PC-3 (cell line): ENCODE measurements around the gene TANC1. TPM values are rescaled to one million over a fixed set of nuclear protein-coding genes. Genes with fewer than 3 reads are reported as not detected.

Experiments
- ATAC-seq: fragments of 200-7000 bp; cut with Tn5 transposase; 2 replicates; pipeline ENCODE4 v1.9.1; 2020; ENCODE audit warnings: mild to moderate bottlenecking, moderate library complexity
- BruUV-seq: library from RNA; stranded (reverse); fragments of 400-500 nt; replicated peaks from 2 replicates; lab custom pipeline; 2021; lab: Mats Ljungman, UMichigan
- CTCF ChIA-PET: fragments of 300-600 bp; sonication (Branson Sonifier 250); formaldehyde crosslinking; loops from one replicate; lab custom pipeline; 2022; ENCODE audit warnings: antibody characterized with exemption; lab: Charles Lee
- POLR2A ChIA-PET: fragments of 300-600 bp; sonication (Branson Sonifier 250); formaldehyde crosslinking; loops from one replicate; lab custom pipeline; 2022; ENCODE audit warnings: antibody characterized with exemption; ENCODE audit not compliant: unreplicated experiment; lab: Charles Lee
- DNase-seq: peaks from one replicate; pipeline ENCODE4 v3.0.0-alpha.2; 2015
- H2AFZ ChIP-seq: fragments of 300-600 bp; sonication (generic); 2 replicates; pipeline ENCODE4 v1.6.0; 2016; ENCODE audit warnings: antibody characterized with exemption, low read length
- H3F3A ChIP-seq: fragments of 300-600 bp; sonication (generic); one replicate; pipeline ENCODE4 v1.6.0; 2017; ENCODE audit warnings: antibody characterized with exemption, low read length, control low read depth, mild to moderate bottlenecking; ENCODE audit not compliant: unreplicated experiment
- H3K27ac ChIP-seq: fragments of 300-600 bp; sonication (generic); 2 replicates; pipeline ENCODE4 v1.5.1; 2016; ENCODE audit warnings: mild to moderate bottlenecking, low read length
- H3K27me3 ChIP-seq: fragments of 300-600 bp; sonication (generic); 2 replicates; pipeline ENCODE4 v1.6.1; 2016; ENCODE audit warnings: low read length, mixed read lengths
- H3K36me3 ChIP-seq: fragments of 300-600 bp; sonication (generic); 2 replicates; pipeline ENCODE4 v1.6.1; 2016; ENCODE audit warnings: low read depth, mixed run types, low read length, mixed read lengths
- H3K4me1 ChIP-seq: fragments of 300-600 bp; sonication (generic); 2 replicates; pipeline ENCODE4 v1.5.1; 2016; ENCODE audit warnings: low read length; ENCODE audit not compliant: insufficient read depth
- H3K4me2 ChIP-seq: fragments of 300-600 bp; sonication (generic); 2 replicates; pipeline ENCODE4 v1.6.0; 2016; ENCODE audit warnings: low read length
- H3K4me3 ChIP-seq: fragments of 300-600 bp; sonication (generic); 2 replicates; pipeline ENCODE4 v1.5.1; 2016; ENCODE audit warnings: mild to moderate bottlenecking, low read length, mixed read lengths
- H3K79me2 ChIP-seq: fragments of 300-600 bp; sonication (generic); 2 replicates; pipeline ENCODE4 v1.6.1; 2017; ENCODE audit warnings: low read length, mixed read lengths
- H3K9ac ChIP-seq: fragments of 300-600 bp; sonication (generic); 2 replicates; pipeline ENCODE4 v1.6.0; 2016; ENCODE audit warnings: mild to moderate bottlenecking, low read length
- H3K9me2 ChIP-seq: fragments of 300-600 bp; sonication (generic); replicated peaks from 2 replicates; pipeline ENCODE4 v1.6.1; 2016; ENCODE audit warnings: mixed run types, low read length, mixed read lengths
- H3K9me3 ChIP-seq: fragments of 300-600 bp; sonication (generic); 2 replicates; pipeline ENCODE4 v1.6.1; 2016; ENCODE audit warnings: low read length, mixed read lengths
- H4K20me1 ChIP-seq: fragments of 300-600 bp; sonication (generic); 2 replicates; pipeline ENCODE4 v1.6.1; 2016; ENCODE audit warnings: low read length, mixed read lengths
- EZH2 ChIP-seq: fragments of 300-600 bp; sonication (generic); IDR thresholded peaks from one replicate; pipeline ENCODE4 v1.6.1; 2017; ENCODE audit warnings: antibody characterized with exemption, mild to moderate bottlenecking, low read length; ENCODE audit not compliant: unreplicated experiment
- EZH2phosphoT487 ChIP-seq: fragments of 300-600 bp; sonication (generic); IDR thresholded peaks from 2 replicates; pipeline ENCODE4 v1.6.1; 2018; ENCODE audit warnings: mild to moderate bottlenecking, antibody characterized with exemption, low read length, borderline replicate concordance
- intact Hi-C: fragments of 100-400 bp; cut with micrococcal nuclease; formaldehyde crosslinking; loops from 2 replicates; pipeline ENCODE4 v1.9.0; 2023
- microRNA-seq: library from miRNA; unstranded; fragments of <30 nt; microRNA quantifications from one replicate; pipeline ENCODE4 v1.1.0, GENCODE V29; 2020; ENCODE audit not compliant: unreplicated experiment
- total RNA-seq: library from RNA; depleted of rRNA; stranded (reverse); fragments of >200 nt; gene quantifications from 2 replicates; pipeline ENCODE4 v1.2.3, GENCODE V29; 2014; rRNA removed
- TF ChIP-seq, protein P1 (sequence below): fragments of 300-600 bp; sonication (generic); conservative IDR thresholded peaks from 2 replicates; pipeline ENCODE4 v1.5.1; 2017; ENCODE audit warnings: antibody characterized with exemption, low read depth, mild to moderate bottlenecking, low read length

Gene TANC1
- total RNA-seq, 1 experiment from 2014 or later, result 17.6 TPM

DNA sequence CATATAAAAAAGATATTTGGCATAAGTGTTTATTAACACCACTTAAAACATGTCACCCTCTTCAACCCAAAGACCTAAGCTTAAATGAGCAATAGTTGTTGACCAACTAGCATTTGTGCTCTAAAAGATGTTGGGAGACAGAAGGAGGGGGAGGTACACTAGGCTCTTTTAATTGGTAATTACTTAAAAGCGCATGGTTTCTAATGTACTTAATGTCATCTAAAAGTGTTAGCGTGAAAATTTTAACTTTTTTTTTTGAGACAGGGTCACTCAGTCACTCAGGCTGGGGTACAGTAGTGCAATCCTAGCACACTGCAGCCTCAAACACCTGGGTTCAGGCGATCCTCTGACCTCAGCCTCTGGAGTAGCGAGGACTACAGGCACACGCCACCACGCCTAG lies 312.6 kb downstream of the TANC1 start:
- TF ChIP-seq, protein P1, sequence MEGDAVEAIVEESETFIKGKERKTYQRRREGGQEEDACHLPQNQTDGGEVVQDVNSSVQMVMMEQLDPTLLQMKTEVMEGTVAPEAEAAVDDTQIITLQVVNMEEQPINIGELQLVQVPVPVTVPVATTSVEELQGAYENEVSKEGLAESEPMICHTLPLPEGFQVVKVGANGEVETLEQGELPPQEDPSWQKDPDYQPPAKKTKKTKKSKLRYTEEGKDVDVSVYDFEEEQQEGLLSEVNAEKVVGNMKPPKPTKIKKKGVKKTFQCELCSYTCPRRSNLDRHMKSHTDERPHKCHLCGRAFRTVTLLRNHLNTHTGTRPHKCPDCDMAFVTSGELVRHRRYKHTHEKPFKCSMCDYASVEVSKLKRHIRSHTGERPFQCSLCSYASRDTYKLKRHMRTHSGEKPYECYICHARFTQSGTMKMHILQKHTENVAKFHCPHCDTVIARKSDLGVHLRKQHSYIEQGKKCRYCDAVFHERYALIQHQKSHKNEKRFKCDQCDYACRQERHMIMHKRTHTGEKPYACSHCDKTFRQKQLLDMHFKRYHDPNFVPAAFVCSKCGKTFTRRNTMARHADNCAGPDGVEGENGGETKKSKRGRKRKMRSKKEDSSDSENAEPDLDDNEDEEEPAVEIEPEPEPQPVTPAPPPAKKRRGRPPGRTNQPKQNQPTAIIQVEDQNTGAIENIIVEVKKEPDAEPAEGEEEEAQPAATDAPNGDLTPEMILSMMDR, result no peak
- TF ChIP-seq EZH2phosphoT487, result no peak
- no peak for TF ChIP-seq EZH2
- H3K27ac ChIP-seq, result no peak overlapping the region
- intact Hi-C loops, result no loop called here
- H3K9me2 ChIP-seq, result no peaks in the 10 kb centered on the region
- H2AFZ ChIP-seq, result no peak overlapping the region
- H3K4me2 ChIP-seq, result no peak overlapping the region
- DNase-seq (no peak), ATAC-seq (no peak)
- BruUV-seq, result no TSS peak
- no peaks in the 10 kb centered on the region for H3K9me3 ChIP-seq
- H3K4me1 ChIP-seq, result peaks cover 8% of the 10 kb centered on the region; the same call in 1 of the 2 replicates
- ChIA-PET CTCF (no interaction called here), POLR2A (no interaction called here)
- no peaks in the 10 kb centered on the region for H3K36me3 ChIP-seq
- no peak overlapping the region for H3K9ac ChIP-seq
- H3K4me3 ChIP-seq, result no peak overlapping the region
- peaks cover 21% of the 10 kb centered on the region for H3K79me2 ChIP-seq
- no peaks in the 10 kb centered on the region for H3F3A ChIP-seq
- no peaks in the 10 kb centered on the region for H3K27me3 ChIP-seq
- H4K20me1 ChIP-seq, result no peaks in the 10 kb centered on the region

Small RNA genes within 50 kb of the gene (microRNA-seq; reads per million reads assigned to microRNA genes)
- not detected for gene MIR6888

Other genes starting within 250 kb of the TANC1 start
- not detected in 2 replicates for gene DAPL1, start 173.3 kb upstream of the TANC1 start, total RNA-seq